SH-SY5Y (cell line): ENCODE measurements around the gene TRMT2A.

Source experiments
- GATA2 ChIP-seq: IDR thresholded peaks from 2 replicates; pipeline ENCODE4 v1.6.1; 2011; ENCODE audit warnings: mild to moderate bottlenecking, low read depth, low read length
- GATA3 ChIP-seq: IDR thresholded peaks from 2 replicates; pipeline ENCODE4 v1.6.1; 2011; ENCODE audit warnings: low read depth, mild to moderate bottlenecking, low read length, moderate library complexity

Gene TRMT2A

DNA sequence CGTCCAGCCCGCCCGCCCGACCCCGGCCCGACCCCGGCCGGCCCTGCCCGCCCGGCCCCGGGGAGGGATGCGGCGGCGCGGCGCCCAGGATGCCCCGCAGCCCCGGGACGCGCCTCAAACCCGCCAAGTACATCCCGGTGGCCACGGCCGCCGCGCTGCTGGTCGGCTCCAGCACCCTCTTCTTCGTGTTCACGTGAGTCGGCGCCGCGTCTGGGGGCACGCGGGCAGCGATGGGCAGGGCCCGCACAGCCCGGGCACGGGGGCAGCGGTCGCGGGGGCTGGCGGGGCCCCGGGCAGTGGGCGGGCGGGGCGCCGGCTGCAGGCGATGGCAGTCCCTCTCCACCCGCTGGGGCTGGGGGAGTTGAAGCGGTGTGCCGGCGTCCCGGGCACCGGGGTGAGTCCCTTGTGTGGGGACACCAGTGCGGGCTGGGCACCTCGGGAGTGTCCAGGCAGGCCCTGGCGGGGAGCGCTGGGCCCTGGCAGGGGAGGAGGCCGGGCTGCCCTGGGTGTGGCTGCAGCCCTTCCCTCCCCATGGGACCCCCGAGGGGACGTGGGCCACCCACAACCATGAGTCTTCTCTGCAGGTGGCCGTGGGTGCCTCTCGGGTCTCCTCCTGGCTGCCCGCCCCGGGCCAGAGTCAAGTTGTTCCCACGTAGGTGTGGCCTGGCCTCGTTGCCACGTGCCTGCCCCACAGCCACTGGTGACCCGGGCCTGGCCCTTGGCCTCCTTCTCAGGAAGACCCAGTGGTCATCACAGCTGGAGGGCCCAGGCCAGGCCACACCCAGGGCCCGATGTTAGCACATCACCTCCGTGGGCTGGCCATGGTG is 15.0 kb upstream of the TRMT2A start:
- TF ChIP-seq GATA3 (no peak), GATA2 (no peak)

DNA sequence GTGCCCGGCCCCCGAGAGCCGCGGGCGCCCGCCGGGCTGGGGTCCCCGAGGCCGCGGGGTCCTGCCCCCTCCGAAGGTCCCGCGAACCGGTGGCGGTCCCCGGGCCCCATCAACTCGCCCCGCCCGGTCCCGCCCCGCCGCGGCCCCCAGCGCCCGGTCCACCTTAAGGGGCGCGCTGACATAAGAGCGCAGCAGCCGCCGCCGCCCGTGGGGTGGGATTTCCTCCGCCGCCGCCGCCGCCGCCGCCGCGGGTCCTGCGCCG is 14.5 kb upstream of the TRMT2A start, which contains the start of gene ZDHHC8:
TSS of gene ZDHHC8 (plus strand) at position 208 of the 262 bp plus-strand sequence. CDS start 144 bp downstream, outside the sequence.
- TF ChIP-seq GATA3 (no peak), GATA2 (no peak)

DNA sequence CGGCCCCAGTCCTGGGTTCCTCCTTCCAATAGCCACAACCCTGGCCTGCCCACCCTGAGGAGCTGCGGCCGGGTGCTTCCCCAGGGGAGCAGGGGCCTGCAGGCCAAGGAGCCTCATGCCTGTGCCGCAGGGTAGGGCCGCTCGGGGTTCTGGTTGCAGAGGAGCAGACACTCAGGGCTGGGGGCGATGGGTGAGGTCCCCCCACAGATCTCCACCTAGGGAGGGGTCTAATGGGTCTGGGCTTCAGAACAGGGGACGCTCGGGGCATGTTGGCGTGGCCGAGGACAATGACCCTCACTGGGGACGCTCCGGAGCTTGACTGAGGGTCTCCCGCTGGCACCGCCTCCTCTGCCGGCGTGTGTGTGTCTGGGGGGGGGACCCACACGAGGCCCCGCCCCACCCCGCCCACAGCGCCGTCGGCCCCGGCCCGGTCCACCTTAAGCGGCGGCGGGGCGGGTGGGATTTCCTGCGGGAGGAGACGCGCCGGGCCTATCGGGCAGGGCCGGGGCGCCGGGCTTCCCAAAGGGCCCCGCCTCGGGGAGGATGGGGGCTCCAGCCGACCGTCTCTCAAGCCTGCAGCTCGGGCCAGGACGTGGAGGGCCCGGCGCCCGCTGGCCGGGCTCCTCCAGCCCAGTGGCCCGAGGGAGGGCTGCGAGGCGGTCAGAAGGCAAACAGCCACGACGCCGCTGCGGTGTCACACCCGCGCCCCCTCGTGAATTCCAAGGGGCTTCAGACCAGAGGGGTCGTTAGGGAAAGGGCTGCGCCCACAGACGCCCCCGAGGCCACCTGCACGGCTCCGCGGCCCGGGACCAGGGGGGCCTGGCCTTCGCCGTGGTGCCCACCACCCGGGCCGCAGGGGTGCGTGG is 13.9 kb upstream of the TRMT2A start:
- no peak for TF ChIP-seq GATA3
- no peak for TF ChIP-seq GATA2

DNA sequence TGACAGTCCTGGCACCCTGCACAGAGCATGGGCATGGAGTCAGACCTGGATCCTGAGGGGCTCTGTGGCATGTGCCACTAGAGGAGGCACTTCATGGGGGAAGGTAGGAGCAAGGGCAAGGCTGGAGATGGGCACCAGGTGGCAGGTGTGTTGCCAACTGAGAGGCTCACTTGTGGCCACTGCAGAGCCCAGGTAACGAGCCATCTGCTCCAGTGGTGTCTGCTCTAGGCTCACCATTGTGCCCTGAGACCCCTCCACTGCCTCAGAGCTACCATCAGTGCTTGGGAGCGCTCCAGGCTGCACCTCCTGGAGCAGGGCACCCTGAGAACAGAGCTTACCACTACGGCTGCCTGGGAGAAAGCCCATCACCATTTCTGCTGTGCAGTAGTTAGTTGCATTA is 13.3 kb upstream of the TRMT2A start:
- TF ChIP-seq GATA2 (no peak), GATA3 (no peak)

DNA sequence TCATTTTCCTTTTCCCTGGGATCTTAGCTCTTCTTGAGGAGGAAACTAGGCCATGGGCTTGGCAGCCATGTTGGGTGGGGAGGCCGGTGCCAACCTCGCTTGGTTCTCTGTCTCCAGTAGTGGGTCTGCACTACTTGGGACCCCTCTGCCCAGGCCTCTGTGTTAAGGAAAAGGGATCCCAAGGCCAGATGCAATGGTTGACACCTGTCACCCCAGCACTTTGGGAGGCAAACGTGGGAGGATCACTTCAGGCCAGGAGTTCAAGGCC is 12.7 kb upstream of the TRMT2A start:
- no peak for TF ChIP-seq GATA3
- no peak for TF ChIP-seq GATA2

DNA sequence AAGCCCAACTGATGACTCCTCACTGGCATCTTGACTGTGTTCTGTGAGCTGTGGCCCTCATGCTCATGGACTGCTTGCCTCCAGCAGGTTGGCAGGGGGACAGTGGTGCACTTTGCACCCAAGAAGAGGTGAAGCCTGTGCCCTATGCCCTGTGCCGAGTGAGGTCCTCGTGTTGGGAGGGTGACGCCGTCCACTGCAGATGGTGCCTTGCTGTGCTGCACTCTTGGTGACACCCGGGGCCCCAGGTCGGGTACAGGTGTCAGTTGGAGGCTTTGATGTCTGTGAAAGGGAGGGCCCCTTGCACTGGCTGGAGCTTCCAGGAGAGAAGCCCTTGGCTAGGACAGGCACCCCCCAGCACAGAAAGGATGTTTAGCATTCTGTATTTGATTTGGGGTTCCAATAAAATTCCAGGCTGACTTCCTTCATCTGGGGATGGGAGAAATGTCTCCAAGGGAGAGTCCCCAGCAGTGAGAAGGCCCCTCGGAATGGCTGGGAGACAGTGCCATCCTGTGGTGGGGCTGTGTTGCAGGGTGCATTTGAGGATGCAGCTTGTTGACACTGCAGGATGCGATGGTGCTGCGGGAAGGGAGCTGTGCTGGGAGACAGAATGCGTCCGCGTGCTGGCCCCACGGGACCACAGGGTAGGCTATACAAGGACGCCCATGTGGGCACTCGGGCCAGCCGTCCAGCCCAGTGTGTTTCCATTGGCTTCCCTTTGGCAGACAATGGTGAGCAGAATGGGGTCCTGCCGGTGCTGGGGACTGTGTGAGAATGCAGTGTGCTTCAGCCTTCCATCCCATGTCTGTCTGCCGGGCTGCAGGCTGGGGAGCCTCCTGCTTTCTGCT is 12.1 kb upstream of the TRMT2A start:
- TF ChIP-seq GATA3 (no peak), GATA2 (no peak)

DNA sequence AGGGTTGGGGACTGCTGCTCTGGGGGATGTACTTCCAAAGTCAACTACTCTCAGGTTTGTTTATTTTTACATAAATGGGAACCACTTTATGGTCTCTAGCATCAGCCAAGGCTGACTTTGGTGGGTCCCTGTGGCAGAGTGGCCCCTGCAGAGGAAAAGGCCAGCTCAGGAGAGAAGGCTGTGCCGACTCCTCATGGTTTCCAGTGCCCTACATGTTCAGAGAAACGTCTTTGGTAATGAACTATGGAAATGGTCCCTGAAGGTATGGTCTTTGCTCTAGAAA is 11.5 kb upstream of the TRMT2A start:
- no peak for TF ChIP-seq GATA3
- TF ChIP-seq GATA2 = no peak

DNA sequence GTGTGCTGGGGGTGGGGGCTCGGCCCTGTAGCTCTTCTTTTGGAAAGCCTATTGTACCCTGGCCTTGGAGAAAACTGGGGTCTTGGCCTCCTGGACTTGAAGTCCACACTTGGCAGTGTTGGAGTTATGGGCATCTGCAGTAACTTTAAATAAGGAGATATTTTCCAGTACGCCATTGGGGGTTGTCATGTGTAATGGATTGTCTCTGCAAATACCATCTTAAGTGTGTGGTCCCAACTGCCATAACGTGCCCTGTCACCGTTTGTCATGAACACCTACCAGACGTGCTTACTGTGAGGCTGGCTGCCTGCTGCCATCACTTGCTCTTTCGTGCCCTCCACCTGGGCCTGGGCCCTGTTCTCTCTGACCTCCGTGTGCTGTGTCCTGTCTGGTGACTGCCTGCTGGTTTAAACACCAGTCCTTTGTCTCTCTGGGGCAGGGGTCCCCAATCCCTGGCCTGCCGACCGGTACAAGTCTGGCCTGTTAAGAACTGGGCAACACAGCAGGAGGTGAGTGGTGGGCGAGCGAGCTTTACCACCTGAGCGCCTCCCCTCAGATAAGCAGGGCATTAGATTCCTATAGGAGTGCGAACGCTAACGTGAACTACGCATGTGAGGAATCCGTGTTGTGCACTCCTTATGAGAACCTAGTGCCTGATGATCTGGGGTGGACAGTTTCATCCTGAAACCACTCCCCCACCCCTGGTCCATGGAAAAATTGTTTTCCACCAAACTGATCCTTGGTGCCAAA is 11.0 kb upstream of the TRMT2A start:
- TF ChIP-seq GATA3 = no peak
- no peak for TF ChIP-seq GATA2

DNA sequence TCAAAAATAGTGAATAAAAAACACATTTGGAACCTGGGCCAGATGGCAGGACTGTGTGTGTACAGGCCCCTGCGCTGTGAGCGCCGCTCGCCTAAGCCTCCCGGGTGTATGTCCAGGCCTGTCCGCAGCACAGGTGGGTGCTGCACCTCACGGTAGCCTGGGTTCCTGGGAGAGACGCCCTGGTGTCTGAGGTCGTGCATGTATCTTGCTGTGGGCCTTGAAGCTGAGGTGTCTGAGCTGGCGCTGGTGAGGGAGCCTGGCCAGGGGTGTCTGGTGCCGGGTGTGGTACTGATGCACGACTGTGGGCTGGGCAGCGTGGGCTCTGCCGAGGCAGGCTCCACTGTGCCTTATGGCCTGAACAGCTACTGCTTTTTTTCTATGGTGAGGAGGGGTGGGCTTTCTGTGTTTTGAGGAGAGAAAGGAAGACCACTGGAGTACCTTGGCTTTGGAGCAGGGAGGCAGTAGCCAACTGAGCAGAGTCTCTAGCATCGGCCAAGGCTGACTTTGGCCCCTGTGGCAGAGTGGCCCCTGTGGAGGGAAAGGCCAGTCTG is 10.4 kb upstream of the TRMT2A start:
- no peak for TF ChIP-seq GATA3
- TF ChIP-seq GATA2 = no peak

DNA sequence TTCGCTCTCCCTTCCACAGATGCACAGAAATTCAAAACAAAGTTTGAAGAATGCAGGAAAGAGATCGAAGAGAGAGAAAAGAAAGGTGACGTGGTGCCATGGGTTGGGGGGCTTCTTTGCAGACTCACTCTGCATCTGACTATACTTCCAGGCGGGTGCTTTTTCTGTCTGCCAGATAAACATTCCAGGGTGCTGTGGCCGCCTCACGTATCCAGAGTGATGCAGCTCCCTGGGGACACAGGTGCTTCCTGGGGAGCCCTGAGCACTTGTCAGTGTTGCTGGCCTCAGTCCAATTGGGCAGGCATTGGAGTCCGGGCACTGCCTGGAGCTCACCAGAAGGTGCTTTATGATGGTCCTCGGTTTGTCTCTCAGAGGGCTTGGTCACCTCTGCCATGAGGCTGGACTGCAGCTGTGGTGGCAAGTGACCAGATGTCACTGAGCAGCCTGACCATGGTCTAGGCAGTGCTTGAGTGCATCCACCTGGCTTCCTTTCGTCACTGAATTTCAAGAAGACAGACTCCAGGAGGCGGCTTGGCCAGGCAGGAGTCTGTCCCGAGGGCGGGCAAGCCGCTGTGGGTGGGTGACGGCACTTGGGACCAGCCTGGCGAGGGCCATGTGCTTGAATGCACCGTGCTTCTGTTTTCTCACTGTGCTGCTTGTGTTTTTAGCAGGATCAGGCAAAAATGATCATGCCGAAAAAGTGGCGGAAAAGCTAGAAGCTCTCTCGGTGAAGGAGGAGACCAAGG is 9.4 kb upstream of the TRMT2A start:
- no peak for TF ChIP-seq GATA3
- TF ChIP-seq GATA2 = no peak

DNA sequence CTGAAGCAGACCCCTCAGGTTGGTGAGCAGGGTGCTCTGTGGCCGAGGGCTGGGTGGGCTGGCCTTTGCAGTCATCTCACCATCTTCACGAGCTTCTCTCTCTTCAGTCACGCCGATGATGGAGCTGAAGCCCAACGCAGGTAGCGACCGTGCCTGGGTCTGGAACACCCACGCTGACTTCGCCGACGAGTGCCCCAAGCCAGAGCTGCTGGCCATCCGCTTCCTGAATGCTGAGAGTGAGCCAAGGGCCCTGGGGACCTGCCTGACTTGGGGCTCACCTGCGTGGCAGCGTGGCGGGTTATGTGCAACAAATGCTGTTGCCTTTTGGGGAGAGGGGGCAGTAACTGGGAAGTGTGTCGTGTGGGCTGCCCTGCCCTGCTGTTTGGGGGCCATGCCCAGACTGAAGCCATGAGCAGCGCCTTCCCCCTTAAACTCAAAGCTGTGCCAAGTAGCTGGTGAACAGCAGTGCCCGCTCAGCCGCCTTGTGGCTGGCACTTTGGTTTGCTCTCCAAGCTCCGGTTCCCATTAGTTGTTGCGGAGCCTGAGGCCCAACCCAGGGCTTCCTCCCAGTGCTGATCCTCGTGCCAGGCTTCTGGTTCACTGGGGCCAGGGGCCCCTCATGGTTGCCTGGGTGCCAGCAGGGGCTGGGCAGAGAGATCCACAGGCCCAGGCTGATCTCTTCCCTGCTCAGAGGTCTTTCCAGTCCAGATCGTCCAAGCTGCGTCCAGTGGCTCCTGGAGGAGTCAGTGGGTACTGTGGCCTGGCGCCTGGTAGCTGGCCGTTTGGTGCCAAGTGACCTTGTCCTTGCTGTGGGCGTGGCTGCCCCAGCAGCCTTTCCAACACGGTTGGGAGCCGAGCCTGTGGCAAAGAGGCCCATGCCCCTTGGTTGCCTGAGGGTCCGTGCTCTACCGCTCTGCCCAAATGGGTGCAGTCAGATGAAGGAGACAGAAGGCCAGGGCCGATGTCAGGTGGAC is 8.5 kb upstream of the TRMT2A start:
- no peak for TF ChIP-seq GATA3
- TF ChIP-seq GATA2 = no peak
